Stromal cell of bone marrow (primary cell): ENCODE data around the gene AGBL4.

ENCODE experiments used
- DNase-seq: peaks from one replicate; pipeline ENCODE4 v3.0.0-alpha.2; 2012; ENCODE audit warnings: low read depth

AGBL4 gene

DNA sequence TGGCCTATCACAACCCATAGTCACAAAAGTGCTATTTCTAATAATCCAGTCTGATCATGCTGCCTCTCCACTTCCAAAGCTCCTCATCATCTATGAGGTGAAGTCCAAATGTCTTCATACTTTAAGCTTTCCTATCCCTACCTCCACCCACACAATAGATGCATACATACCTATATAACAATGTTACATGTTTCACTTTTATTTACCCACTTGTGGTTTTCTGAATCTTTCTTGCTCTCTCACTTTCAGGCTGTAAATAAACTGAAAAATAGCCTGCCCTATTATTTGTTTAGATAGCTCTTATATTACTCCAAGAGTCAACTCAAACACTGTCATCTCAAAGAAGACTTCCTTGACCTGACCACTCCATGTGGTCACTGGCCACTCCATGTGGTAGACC lies 840.3 kb downstream of the AGBL4 start:
- DNase-seq = no peak

DNA sequence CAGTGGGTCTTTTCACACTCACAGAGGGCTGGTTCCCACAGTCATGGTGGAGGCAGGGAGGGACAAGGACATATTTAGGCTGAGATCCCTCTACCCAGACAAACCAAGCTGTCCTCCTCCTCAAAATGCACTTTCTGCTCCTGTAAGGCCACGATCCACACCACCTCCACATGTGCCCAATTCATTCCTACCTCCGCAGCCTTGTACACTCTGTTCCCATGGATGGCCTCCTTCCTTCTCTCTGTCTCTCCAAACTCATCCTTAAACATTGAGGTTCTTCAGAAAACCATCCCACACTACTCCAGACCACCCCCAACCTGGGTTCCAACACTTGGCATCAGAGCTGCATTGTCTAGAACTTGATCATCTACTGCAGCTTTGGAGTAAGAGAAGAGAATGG lies 842.7 kb downstream of the AGBL4 start:
- DNase-seq = no peak

- DNase-seq = no peak
Observed at GRCh38 chr1:49171941-49172593, 851.7 kb downstream of the AGBL4 start.

DNA sequence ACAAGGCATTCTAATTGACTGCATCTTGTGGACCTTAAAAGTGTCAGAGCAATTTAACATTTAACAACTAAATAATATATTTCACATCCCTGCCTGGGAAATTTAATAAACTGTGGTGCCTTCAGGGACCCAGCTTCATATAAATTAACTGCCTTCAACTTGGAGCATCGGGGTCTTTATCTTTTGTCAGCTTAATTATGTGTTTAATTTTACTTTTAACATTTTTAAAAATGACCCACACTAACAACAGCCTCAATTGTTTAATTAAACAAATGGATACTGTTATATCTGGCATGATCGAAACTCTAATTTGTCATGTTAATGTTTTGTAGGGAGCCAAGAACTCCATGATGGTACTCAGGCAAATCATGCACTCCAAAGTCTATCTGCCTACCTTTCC lies 857.7 kb downstream of the AGBL4 start:
- no peak for DNase-seq

GRCh38 chr1:49163031-49163430 lies 860.7 kb downstream of the AGBL4 start:
- no peak for DNase-seq

DNA sequence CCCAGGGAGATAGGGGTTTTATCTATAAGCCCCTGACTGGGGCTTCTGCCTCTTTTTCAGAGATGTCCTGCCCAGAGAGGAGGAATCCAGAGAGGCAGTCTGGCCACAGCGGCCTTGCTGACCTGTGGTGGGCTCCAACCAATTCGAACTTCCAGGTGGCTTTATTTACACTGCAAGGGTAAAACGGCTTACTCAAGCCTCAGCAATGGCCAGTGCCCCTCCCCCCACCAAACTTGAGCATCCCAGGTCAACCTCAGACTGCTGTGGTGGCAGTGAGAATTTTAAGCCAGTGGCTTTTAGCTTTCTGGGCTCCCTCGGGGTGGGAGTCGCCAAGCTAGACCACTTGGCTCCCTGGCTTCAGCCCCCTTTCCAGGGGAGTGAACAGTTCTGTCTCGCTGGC lies 863.1 kb downstream of the AGBL4 start:
- DNase-seq = no peak

- DNase-seq = no peak
Observed at GRCh38 chr1:49136738-49137251, 887.0 kb downstream of the AGBL4 start.

DNA sequence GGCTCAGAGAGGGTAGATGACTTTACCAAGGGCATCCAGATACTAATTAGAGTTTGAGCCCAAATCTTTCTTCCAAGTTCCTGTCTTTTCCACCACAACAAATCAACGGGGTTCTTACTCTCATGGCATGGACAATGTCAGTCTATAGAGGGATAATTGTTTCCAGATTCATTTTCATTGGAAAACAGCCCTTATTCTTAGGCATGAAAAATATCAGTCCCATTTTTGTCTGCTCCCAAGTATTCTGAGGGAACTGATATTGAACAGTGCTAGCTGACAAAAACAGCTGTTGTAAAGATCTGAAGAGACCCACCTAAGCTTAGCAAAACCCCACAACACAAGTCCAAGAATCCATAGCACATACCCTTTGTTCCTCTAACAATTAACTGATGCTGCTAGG lies 898.0 kb downstream of the AGBL4 start:
- DNase-seq = no peak

- no peak for DNase-seq
Observed at GRCh38 chr1:49111931-49112330, 911.8 kb downstream of the AGBL4 start.

- no peak for DNase-seq
Observed at GRCh38 chr1:49106445-49106844, 917.3 kb downstream of the AGBL4 start.

DNA sequence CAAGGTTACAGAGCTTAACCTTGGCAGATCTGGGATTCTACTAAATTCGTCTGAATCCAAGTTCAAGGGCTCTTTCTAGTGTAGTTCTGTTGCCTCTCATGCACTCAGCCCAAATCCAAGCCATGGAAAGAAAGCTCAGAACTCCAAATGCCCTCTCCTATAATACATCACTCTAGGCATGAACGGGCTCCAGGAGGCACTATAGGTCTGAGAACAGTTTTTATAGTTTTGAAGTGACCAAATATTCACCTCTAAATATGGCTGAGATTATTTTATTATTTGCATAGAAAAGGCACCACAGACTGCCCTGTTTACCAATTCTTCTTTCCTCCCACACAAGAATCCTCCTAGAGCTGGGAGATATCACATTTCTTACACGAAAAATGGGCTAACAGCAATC lies 919.2 kb downstream of the AGBL4 start:
- DNase-seq = no peak

GRCh38 chr1:49102752-49103151 lies 921.0 kb downstream of the AGBL4 start:
- DNase-seq = peak; percentile 32

- no peak for DNase-seq
Observed at GRCh38 chr1:49098866-49099265, 924.9 kb downstream of the AGBL4 start.

DNA sequence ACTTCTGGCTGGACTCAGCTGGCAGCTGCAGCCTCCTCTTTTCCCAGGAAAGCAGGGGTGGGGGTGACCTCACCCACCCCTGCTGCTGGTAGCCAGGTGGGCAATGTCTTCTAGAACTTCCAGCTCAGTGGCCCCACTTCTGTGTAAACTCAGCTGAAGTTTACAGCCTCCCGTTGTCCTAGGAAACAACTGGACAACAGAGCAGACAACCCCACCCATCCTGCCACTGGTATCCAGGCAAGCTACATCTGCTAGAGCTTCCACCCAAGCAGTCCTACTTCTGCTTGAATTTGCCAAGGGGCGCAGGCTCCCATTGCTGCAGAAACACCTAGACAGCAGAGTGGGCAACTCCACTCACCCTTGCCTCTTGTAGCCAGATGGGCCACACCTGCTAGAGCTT lies 937.4 kb downstream of the AGBL4 start:
- no peak for DNase-seq

DNA sequence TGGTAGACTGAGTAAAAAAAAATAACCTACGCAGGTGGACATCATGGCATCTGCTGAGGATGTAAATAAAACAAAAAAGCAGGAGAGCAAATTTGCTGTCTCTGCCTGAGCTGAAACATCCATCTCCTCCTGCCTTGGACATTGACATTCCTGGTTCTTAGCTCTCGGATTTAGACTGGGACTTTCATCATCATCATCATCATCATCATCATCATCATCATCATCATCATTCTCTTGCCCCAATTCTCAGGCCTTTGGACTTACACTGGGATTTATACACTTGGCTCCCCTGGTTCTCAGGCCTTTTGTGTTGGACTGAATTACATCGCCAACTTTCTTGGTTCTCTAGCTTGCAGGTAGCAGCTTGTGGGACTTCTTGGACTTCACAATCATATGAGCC lies 938.7 kb downstream of the AGBL4 start:
- DNase-seq = no peak

DNA sequence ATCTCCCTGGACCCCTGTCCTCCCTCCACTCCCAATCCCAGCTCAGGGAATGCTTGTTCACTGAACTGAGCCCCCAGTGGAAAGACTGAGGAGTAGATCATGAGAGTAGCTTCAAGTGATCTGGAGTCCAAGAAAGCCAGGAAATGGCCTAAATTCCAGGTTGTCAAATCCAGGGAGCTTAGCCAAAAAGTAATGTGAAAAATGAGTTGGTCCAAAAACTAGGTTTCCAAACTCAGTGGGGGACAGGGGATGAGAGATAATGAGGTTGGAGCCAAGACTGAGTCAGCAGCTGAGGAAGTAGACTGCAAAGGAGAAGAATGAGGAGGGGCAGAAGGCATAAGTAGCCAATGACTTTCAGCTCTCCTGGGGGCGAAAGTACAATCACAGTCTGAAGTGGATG lies 963.0 kb downstream of the AGBL4 start:
- DNase-seq = peak; percentile 20

DNA sequence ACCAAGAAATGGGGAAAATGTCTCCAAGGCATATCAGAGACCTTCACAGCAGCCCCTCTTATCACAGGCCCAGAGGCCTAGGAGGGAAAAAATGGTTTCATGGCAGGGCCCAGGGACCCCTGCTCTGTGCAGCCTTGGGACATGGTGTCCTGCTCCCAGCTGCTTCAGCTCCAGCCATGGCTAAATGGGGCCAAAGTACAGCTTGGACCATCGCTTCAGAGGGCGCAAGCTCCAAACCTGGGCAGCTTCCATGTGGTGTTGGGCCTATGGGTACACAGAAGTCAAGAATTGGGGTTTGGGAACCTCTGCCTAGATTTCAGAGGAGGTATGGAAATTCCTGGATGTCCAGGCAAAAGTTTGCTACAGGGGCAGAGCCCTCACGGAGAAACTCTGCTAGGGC lies 964.7 kb downstream of the AGBL4 start:
- DNase-seq = no peak

- DNase-seq = no peak
Observed at GRCh38 chr1:49052102-49052501, 971.7 kb downstream of the AGBL4 start.

DNA sequence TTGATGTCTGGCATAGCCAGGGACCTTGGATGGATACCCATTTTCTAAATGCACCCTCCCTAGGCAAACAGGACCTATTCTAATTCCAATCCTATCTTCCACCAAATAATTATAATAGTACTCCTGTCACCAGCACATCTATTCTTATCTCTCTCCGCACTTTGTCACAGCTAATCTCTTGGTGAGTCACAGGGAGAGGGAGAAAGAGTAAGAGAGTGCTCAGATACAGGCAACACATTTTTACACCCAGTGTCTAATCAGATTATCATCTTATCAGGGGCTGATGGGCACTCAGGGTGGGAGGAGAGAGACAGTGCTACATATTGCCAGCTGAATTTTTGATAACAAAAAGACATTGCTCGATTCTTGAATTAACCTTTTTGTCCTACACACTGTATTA lies 972.1 kb downstream of the AGBL4 start:
- no peak for DNase-seq

- DNase-seq = no peak
Observed at GRCh38 chr1:49050041-49050440, 973.7 kb downstream of the AGBL4 start.

DNA sequence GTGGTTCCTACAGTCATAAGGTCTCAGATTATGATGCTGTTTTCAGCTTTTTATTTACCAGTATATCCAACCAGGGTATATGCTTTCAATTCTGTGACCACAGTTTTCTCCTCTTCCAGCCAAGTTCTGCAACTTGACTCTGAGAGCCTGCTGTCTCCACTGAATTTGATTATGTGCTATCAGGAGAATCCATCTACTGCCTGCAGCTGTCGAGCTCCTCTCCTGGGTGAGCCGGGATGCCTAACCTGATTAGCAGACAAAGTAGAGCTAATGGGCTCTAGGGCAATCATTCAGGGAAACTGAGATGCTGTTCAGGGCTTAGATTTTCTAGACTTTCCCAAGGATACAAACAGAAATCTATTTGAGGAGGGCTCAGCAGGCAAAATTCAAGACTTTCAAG lies 975.6 kb downstream of the AGBL4 start:
- no peak for DNase-seq

GRCh38 chr1:49046305-49046704 lies 977.4 kb downstream of the AGBL4 start:
- DNase-seq = no peak

DNA sequence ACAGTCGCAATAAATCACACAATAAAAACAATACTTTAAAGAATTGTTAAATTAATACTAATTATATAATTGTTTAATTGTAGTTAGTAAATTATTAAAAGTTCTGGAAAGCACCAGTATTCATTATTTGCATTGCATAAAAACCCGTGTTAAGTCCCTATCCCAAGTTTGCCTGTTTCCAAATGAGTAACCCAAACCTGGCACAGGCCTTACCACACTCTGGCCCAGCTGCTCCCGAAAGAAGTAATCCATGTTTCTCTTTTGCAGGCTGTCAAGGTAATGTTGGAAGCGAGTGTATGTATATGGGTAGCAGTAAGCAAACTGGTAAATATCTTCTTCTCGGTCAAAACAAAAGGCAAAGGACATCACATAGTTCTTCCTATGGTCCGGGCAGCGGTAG lies 978.4 kb downstream of the AGBL4 start:
- DNase-seq = no peak

- DNase-seq = no peak
Observed at GRCh38 chr1:49036700-49037099, 987.1 kb downstream of the AGBL4 start.

GRCh38 chr1:49028396-49028795 lies 995.4 kb downstream of the AGBL4 start:
- DNase-seq = no peak
